Stimulated activated CD8-positive, alpha-beta memory T cell treated with anti-CD3 and anti-CD28 coated beads, Interleukin-12 subunit alpha, Interleukin-12 subunit beta, amount 100 ng/mL, for 4 hours (primary cell): ENCODE results near the gene FOXS1.

ENCODE experiments used
- DNase-seq: peaks from one replicate; pipeline ENCODE4 v3.0.0-alpha.2; 2020; ENCODE audit warnings: low read depth

FOXS1 gene

GRCh38 chr20:31845300-31845863 lies at the start of gene FOXS1:
Gene FOXS1, minus strand, starts transcription at chr20:31845604. Its CDS starts 62 bp downstream, at chr20:31845542.
- DNase-seq = no peak

- DNase-seq = no peak
Measured at GRCh38 chr20:31890646-31891045, 45.2 kb upstream of the FOXS1 start.

- no peak for DNase-seq
Measured at GRCh38 chr20:31883829-31884228, 38.4 kb upstream of the FOXS1 start.

GRCh38 chr20:31881945-31882344 lies 36.5 kb upstream of the FOXS1 start:
- no peak for DNase-seq

GRCh38 chr20:31879143-31879987 lies 34.0 kb upstream of the FOXS1 start:
- peak; percentile 66 for DNase-seq

GRCh38 chr20:31877684-31878083 lies 32.3 kb upstream of the FOXS1 start:
- DNase-seq = no peak

- DNase-seq = no peak
Measured at GRCh38 chr20:31875671-31876070, 30.3 kb upstream of the FOXS1 start.

- DNase-seq = no peak
Measured at GRCh38 chr20:31872406-31872805, 27.0 kb upstream of the FOXS1 start.

- DNase-seq = no peak
Measured at GRCh38 chr20:31871618-31871954, 26.2 kb upstream of the FOXS1 start.

GRCh38 chr20:31870726-31871617 lies 25.6 kb upstream of the FOXS1 start:
- DNase-seq = no peak

GRCh38 chr20:31869942-31870725 lies 24.7 kb upstream of the FOXS1 start, which contains the start of the genes DUSP15 and TTLL9:
Gene DUSP15, minus strand, starts transcription at chr20:31870527. Its CDS starts 190 bp downstream, at chr20:31870337.
Gene TTLL9, plus strand, starts transcription at chr20:31870634. Its CDS starts 493 bp downstream, at chr20:31871127.
- no peak for DNase-seq

- no peak for DNase-seq
Measured at GRCh38 chr20:31869673-31869941, 24.2 kb upstream of the FOXS1 start.

- DNase-seq = no peak
Measured at GRCh38 chr20:31868853-31869672, 23.7 kb upstream of the FOXS1 start.

- no peak for DNase-seq
Measured at GRCh38 chr20:31866221-31866620, 20.8 kb upstream of the FOXS1 start.

GRCh38 chr20:31864521-31865400 lies 19.4 kb upstream of the FOXS1 start:
- no peak for DNase-seq

- no peak for DNase-seq
Measured at GRCh38 chr20:31863296-31864085, 18.1 kb upstream of the FOXS1 start.

- no peak for DNase-seq
Measured at GRCh38 chr20:31862506-31862905, 17.1 kb upstream of the FOXS1 start.

GRCh38 chr20:31862157-31862470 lies 16.7 kb upstream of the FOXS1 start:
- DNase-seq = no peak

GRCh38 chr20:31861385-31862156 lies 16.2 kb upstream of the FOXS1 start:
- DNase-seq = peak; percentile 50
